A673 (cell line): Measurements from ENCODE around the gene NLRX1.

ENCODE experiments used
- CTCF ChIP-seq: fragments of 300-800, 200-600 bp; sonication (generic); conservative IDR thresholded peaks from 2 replicates; pipeline ENCODE4 v1.5.1; 2017; ENCODE audit warnings: low read depth, mild to moderate bottlenecking, antibody characterized with exemption, low read length, moderate library complexity, mixed read lengths
- EZH2 ChIP-seq: fragments of 200-600 bp; sonication (generic); IDR thresholded peaks from 2 replicates; pipeline ENCODE4 v1.6.1; 2017; ENCODE audit warnings: borderline replicate concordance, low read depth, mild to moderate bottlenecking, mixed read lengths, antibody characterized with exemption, low read length; ENCODE audit not compliant: poor library complexity, severe bottlenecking

DNA sequence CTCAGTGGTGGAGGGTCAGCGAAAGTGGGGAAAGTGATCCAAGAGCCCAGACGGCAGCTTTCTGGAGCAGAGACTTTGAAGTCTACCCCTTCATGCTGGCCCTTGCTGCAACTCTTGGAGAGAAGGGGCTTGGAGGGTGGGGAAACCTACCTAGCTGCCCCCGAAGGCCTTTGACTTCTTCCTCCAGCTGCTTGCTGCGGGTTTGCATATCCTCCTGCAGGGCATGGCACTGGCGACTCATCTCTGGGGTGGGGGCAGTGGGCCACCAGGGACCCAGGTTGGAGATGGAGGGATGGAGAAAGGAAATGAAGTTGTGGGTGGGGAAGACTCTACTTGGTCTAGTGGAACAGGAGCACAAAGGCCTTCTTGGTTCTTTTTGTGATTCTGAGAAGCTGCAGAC lies 24.5 kb downstream of the NLRX1 start:
- no peak for TF ChIP-seq CTCF
- TF ChIP-seq EZH2 = no peak
